GM12892 (cell line): Measurements from ENCODE around the gene SLC38A3.

Source experiments
- POLR2A ChIP-seq: IDR thresholded peaks from 2 replicates; pipeline ENCODE4 v1.6.1; 2011; ENCODE audit warnings: low read depth, low read length, control low read depth
- POLR2AphosphoS5 ChIP-seq: IDR thresholded peaks from 2 replicates; pipeline ENCODE4 v1.6.1; 2011; ENCODE audit warnings: low read depth, low read length, control low read depth
- TAF1 ChIP-seq: IDR thresholded peaks from 2 replicates; pipeline ENCODE4 v1.6.1; 2011; ENCODE audit warnings: low read depth, mild to moderate bottlenecking, control low read depth, low read length, borderline replicate concordance

- TF ChIP-seq POLR2AphosphoS5 (no peak), POLR2A (no peak), TAF1 (no peak)
Measured at GRCh38 chr3:50181985-50182384, 23.1 kb upstream of the SLC38A3 start.
